Measurements from ENCODE around the gene MXI1.

MXI1 gene

DNA sequence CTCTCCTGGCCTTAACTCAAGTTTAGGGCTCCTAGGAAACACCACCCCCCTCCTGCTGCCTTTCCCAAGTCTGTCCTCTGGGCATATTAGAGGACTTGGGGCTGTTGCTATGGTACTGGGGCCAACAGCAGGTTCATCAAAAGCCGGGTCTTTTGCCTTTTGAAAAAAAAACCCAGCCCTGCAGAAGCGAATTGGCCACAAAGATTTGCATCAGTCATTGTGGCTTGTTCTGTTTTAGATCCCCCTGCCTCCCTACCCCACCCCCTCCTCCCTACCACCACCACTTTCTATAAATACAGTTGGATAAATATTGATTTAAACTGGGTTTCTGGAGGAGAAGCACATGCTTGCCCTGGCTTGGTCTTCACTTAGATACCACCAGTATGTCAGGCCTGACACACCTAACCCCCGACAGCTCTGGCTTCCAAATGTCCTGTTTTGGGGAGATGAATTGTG is 7.0 kb downstream of the MXI1 start:
- in situ Hi-C loops (cut with MboI; ENCODE audit: low sequenced_read_pairs) = loop anchor here (5.0 kb wide), 1 partner anchor 77 kb away; no protein-coding TSS in a partner anchor

DNA sequence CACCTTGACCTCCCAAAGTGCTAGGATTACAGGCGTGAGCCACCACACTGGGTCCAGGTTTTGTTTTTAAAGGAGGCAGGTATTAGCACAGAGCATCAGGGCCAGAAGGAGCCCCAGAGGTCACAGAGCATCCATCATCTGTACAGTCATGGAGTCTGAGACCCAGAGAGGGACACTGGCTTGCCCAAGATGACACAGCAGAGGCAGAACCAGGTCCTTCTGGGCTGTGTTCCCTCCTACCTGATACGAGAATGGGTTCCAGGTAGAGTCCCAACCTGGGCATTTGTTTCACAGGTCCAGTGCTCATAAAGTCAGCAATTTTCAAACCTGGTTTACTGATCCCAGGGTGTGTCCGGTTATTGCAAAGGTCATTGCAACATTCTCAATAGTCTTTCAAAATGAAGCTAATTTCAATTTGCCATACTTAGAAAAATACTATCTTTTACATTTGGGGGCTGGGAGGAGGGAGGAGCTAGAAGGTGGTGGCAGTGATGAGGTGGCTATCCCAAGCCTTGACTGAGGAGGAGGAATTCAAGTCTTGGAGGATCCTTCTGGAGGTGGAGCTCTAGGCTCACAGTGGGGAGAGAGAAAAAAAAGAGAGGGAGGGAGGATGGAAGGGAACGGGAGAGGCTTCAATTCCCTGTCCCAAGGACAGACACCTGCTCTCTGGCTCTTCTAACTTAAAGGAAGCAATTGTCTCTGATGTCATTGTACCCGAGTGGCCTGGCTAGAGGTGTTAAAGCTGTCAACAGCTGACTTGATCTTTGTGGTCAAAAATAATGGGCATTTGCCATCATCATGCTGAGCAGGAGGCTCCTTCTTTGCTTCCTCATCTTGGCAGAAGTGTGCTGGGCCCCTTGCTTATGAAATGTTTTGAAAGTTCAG is 8.1 kb downstream of the MXI1 start:
- in situ Hi-C loops (cut with MboI; ENCODE audit: low sequenced_read_pairs) = no loop called here

GRCh38 chr10:110216240-110216639 is 8.8 kb downstream of the MXI1 start:
- in situ Hi-C loops (cut with MboI; ENCODE audit: low sequenced_read_pairs) = no loop called here

DNA sequence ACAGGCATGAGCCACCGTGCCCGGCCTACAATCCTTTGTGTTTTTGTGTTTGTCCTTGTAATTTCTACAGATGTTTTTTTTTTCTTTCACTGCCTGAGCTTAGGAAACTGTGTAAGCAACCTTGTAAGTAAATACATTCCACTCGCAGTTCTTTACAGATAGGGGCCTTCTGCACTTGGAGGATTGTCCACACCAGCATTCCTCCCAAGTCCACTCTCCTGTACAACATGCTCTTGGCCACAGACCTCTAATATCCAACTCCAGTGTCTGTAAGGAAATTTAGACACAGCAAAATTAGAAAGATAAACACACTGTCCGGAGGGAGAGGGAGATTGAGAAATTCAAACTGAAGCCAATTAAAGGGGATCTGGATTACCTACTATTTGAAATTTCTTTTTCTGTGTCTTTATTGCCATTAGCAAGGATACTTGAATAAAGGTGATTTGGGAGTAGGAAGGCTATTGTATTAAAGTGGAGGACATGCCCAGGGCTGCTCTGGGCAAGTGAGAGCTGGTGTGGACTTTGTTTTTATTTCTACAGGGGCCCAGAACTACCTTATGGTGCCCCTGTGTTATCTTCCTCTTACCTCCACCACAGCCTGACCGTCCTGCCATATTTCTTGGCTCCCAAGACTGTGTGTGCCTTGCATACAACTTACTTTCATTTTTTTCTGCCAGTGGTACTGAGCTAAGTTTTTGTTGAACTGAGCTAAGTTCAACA is 9.7 kb downstream of the MXI1 start:
- in situ Hi-C loops (cut with MboI; ENCODE audit: low sequenced_read_pairs) = no loop called here

DNA sequence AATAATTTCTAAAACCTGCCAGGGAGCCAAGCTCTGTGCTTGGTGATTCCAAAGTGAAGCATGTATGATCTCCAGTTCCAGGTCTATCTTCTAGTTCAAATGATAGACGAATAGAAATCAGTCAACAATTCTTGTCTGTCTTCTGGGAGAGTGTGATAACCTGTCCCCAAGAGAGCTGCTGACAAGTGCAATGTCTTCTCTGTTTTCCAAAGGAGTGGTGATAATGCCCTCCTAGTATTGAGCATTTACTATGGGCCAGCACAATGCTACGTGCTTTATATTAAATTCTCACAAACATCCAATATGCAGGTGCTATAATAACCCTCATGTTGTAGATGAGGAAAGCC is 10.2 kb downstream of the MXI1 start:
- in situ Hi-C loops (cut with MboI; ENCODE audit: low sequenced_read_pairs) = no loop called here

DNA sequence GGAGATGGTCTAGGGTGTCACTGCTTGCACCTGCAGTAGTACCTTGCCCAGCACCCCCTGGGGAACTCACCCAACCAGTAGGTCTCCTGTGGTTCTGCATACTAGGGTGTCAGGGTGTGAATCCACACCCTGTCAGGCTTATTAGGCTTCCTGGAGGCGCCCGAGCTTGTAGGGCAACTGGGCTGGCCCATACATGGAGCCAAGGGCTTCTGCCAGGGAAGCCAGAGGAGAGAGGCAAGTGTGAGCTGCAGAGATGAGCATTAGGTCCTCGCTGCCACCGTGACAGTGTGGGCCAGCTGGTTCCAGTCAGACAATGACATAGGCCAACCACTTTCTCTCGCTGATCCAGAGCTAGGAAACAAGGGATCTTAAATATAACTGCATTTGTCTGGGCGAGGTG is 11.2 kb downstream of the MXI1 start:
- in situ Hi-C loops (cut with MboI; ENCODE audit: low sequenced_read_pairs) = no loop called here

DNA sequence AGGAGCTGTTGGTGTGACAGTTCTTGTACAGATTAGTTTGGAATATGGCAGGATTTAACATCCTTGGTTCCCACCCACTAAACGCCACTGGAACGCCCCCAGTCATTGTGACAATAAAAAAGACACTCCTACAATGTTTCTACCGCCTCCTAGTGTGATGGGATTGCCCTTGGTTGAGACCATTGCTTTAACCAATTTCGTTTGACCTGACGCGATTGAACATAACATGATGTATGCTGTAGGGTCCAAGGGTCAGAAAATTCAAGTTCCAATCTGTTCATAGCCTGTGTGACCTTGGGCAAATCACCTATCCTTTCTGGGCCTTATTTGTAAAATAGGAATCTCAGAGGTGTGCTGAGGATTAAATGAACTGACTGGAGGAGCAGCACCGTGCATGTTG is 12.5 kb downstream of the MXI1 start:
- in situ Hi-C loops (cut with MboI; ENCODE audit: low sequenced_read_pairs) = no loop called here

- in situ Hi-C loops (cut with MboI; ENCODE audit: low sequenced_read_pairs) = no loop called here
These were observed 13.0 kb downstream of the MXI1 start for GRCh38 chr10:110220398-110220797.

- in situ Hi-C loops (cut with MboI; ENCODE audit: low sequenced_read_pairs) = no loop called here
These were observed 13.8 kb downstream of the MXI1 start for GRCh38 chr10:110221044-110221720.

GRCh38 chr10:110221721-110222261 is 14.4 kb downstream of the MXI1 start:
- in situ Hi-C loops (cut with MboI; ENCODE audit: low sequenced_read_pairs) = no loop called here

GRCh38 chr10:110222641-110223297 is 15.4 kb downstream of the MXI1 start:
- in situ Hi-C loops (cut with MboI; ENCODE audit: low sequenced_read_pairs) = no loop called here

- in situ Hi-C loops (cut with MboI; ENCODE audit: low sequenced_read_pairs) = no loop called here
These were observed 16.0 kb downstream of the MXI1 start for GRCh38 chr10:110223298-110223925.

GRCh38 chr10:110224992-110225391 is 17.6 kb downstream of the MXI1 start:
- in situ Hi-C loops (cut with MboI; ENCODE audit: low sequenced_read_pairs) = no loop called here

- in situ Hi-C loops (cut with MboI; ENCODE audit: low sequenced_read_pairs) = no loop called here
These were observed 18.0 kb downstream of the MXI1 start for GRCh38 chr10:110225441-110225755.

DNA sequence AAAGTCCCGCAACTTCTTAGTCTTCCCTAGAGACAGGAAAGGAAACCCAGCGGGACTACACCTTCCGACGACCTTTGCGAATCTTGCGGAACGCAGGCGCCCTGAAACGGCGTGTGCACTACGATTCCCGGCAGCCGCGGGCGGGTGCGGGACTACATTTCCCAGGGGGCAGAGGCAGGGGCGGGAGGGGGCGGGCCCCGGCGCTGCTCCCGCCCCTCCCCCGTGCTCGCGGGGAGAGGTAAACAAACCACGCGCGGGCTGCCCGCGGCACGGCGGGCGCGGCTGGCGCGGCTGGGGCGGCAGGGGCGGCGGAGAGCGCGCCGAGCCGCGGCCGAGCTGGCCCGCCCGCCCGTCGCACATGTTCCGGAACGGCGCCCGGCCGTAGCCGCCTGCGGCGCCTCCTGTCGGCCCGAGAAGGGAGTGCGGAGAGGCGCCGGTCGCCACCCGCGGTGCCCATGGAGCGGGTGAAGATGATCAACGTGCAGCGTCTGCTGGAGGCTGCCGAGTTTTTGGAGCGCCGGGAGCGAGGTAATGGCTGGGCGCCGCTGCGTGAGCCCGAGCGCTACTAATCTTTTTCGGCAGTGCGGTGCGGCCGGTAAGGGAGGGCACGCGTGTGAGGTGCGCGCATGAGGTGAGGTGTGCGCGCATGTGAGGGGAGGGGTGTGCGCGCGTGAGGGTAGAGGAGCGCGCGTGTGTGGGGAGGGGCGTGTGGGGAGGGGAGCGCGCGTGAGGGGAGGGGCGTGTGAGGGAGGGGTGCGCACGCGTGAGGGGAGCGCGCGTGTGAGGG is 18.5 kb downstream of the MXI1 start:
- in situ Hi-C loops (cut with MboI; ENCODE audit: low sequenced_read_pairs) = no loop called here

DNA sequence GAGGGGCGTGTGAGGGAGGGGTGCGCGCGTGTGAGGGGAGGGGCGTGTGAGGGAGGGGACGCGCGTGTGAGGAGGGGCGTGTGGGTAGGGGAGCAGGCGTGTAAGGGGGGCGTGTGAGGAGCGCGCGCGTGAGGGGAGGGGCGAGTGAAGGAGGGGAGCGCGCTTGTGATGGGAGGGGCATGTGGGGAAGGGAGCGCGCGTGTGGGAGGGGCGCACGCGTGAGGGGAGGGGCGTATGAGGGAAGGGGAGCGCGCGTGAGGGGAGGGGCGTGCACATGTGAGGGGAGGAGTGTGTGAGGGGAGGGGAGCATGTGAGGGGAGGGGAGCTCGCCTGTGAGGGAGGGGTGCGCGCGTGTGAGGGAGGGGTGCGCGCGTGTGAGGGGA is 19.1 kb downstream of the MXI1 start:
- in situ Hi-C loops (cut with MboI; ENCODE audit: low sequenced_read_pairs) = no loop called here

DNA sequence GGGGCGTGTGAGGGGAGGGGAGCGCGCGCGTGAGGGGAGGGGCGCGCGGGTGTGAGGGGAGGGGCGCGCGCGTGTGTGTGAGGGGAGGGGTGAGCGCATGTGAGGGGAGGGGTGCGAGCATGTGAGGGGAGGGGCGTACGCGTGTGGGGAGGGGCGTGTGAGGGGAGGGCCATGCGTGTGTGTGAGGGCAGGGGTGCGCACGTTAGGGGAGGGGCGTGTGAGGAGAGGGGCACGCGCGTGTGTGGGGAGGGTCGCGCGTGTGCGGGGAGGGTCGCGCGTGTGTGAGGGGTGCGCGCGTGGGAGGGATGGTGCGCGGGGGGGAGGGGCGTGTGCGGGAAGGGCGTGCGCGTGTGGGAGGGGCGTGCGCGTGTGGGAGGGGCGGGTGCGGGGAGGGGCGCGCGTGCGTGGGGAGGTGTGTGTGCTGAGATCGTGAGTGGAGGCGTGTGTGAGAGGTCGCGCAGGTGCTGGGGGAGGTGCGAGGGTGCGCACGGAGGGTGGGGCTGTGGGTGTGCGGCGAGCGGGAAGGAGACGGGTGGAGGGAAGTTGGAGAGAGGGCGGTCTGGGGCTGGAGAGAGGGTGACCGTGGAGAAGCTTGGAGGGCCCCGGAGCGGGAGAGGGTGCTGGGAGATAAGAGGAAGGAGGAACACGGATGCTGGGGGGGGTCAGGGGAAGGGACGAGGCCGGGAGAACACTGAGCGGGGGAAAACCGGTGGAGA is 19.7 kb downstream of the MXI1 start:
- in situ Hi-C loops (cut with MboI; ENCODE audit: low sequenced_read_pairs) = no loop called here

DNA sequence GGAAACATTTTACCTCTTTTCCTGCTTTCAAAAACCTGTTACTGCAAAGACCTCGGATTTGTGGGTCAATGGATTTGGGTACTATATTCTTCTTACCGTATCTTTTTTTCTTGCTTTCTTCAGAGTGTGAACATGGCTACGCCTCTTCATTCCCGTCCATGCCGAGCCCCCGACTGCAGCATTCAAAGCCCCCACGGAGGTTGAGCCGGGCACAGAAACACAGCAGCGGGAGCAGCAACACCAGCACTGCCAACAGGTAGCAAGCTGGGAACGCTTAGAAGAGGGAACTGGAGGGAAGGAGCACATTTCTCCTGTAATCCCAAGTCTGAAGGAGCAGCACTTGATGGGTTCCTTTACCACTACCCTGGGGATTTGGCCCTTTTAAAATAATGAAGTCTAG is 20.7 kb downstream of the MXI1 start:
- in situ Hi-C loops (cut with MboI; ENCODE audit: low sequenced_read_pairs) = no loop called here

- in situ Hi-C loops (cut with MboI; ENCODE audit: low sequenced_read_pairs) = no loop called here
These were observed 21.8 kb downstream of the MXI1 start for GRCh38 chr10:110229155-110229554.
